Placental pericyte (primary cell): ENCODE measurements around the gene AMFR. TPM values are rescaled to one million over a fixed set of nuclear protein-coding genes. Genes with fewer than 3 reads are reported as not detected.

ENCODE experiments used
- total RNA-seq: library from RNA; depleted of rRNA; stranded (reverse); fragments of >200 nt; gene quantifications from 2 replicates; pipeline ENCODE4 v1.2.3, GENCODE V29; 2012

The AMFR gene
- total RNA-seq = 268 and 384 TPM in 2 replicates

GRCh38 chr16:56425439-56425832 lies at the start of gene AMFR:
Gene AMFR (minus strand): TSS chr16:56425545. CDS start chr16:56425327, 218 bp downstream.

DNA sequence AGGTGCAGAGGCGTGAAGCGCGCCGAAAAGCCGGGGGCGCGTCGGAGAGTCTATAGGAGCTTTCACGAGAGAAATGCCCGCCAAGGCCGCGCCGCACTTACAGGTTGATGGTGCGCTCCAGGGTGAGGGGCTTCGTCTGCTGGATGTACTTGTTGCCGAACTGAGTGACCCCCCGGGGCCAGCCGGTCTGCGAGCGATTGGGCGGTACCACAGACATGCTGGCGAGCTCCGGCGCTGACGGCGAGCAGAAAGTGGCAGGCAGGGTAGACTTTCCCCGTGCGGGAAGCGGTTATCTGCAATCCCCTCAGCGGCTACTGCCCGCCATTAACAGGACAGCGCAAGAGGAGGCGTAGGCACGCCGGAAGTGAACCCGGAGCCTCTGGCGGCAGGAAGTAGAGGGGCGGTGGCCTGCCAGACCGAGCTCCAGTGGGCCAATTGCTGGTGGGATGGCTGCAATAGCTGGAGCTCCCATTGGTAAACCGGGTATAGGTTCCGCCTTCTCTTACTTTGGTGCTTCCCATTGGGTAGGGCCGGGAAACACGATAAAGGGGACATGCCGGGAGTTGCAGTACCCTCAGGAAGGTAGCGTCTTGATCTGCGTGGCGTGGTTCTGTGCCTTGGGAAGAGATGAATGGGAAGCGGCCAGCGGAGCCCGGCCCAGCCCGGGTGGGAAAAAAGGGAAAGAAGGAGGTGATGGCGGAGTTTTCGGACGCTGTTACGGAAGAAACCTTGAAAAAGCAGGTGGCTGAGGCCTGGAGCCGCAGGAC lies 25.8 kb upstream of the AMFR start, which contains the start of the genes NUDT21 and OGFOD1:
Gene NUDT21, minus strand, starts transcription at position 347 of the 767 bp plus-strand sequence. Its CDS starts 130 bp downstream, at position 217.
Gene OGFOD1, plus strand, starts transcription at position 569 of the 767 bp plus-strand sequence. Its CDS starts 59 bp downstream, at position 628.

Other genes starting within 250 kb of the AMFR start
- 0.22 and 0.29 TPM in 2 replicates for gene GNAO1, start 234.1 kb downstream of the AMFR start, total RNA-seq
- 67.6 and 93.2 TPM in 2 replicates for gene NUDT21, start 25.8 kb upstream of the AMFR start, total RNA-seq
- 77.9 and 123 TPM in 2 replicates for gene OGFOD1, start 26.0 kb upstream of the AMFR start, total RNA-seq
- gene BBS2, start 94.5 kb upstream of the AMFR start, total RNA-seq = 36.1 and 40.0 TPM in 2 replicates
- not detected in 2 replicates for gene MT4, start 139.5 kb upstream of the AMFR start, total RNA-seq
- not detected in 2 replicates for gene MT3, start 164.0 kb upstream of the AMFR start, total RNA-seq
- 68.9 and 179 TPM in 2 replicates for gene MT2A, start 183.0 kb upstream of the AMFR start, total RNA-seq
- 90.4 and 152 TPM in 2 replicates for gene MT1E, start 200.2 kb upstream of the AMFR start, total RNA-seq
- gene MT1M, start 207.1 kb upstream of the AMFR start, total RNA-seq = 0.88 and 1.1 TPM in 2 replicates
- gene MT1A, start 213.1 kb upstream of the AMFR start, total RNA-seq = not detected in 2 replicates
- not detected in 2 replicates for gene MT1B, start 226.3 kb upstream of the AMFR start, total RNA-seq
- not detected in 2 replicates for gene MT1F, start 232.4 kb upstream of the AMFR start, total RNA-seq
- gene MT1G, start 242.5 kb upstream of the AMFR start, total RNA-seq = not detected in 2 replicates
- gene MT1H, start 244.3 kb upstream of the AMFR start, total RNA-seq = not detected in 2 replicates